Stimulated activated naive B cell treated with anti-CD40 and anti-IgM and Interleukin-4, amounts not matched to agents 10 μg/mL and 1 μg/mL and 100 μg/mL, for 72 hours (primary cell): ENCODE data around the gene UPP1.
"Not testable (repeated sequence)": the region's sequence is repeated elsewhere in the genome, so short reads cannot be mapped to it uniquely, and the experiment has no call there.

Experiments
- ATAC-seq, 2 donors: fragments of 150-1000 bp; cut with Tn5 transposase; replicated peaks; 2 replicates each; pipeline ENCODE4 v1.10.0; 2021; ENCODE audit warnings: moderate library complexity in 1 of 2
- DNase-seq: peaks from one replicate; pipeline ENCODE4 v3.0.0; 2021
- H3K27ac Mint-ChIP-seq: one replicate; pipeline ENCODE4 v1.8.0; 2022; ENCODE audit warnings: mild to moderate bottlenecking, mixed read lengths
- H3K27me3 Mint-ChIP-seq, 2 donors: one replicate each; pipeline ENCODE4 v1.8.0; 2022; ENCODE audit warnings: mixed read lengths in 2 of 2
- H3K36me3 Mint-ChIP-seq, 2 donors: one replicate each; pipeline ENCODE4 v1.8.0; 2022; ENCODE audit warnings: mixed read lengths in 2 of 2, mild to moderate bottlenecking in 1 of 2
- H3K4me1 Mint-ChIP-seq, 2 donors: one replicate each; pipeline ENCODE4 v1.8.0; 2022; ENCODE audit warnings: mixed read lengths in 2 of 2, mild to moderate bottlenecking in 1 of 2
- H3K4me3 Mint-ChIP-seq, 2 donors: one replicate each; pipeline ENCODE4 v1.8.0; 2022; ENCODE audit warnings: mild to moderate bottlenecking in 2 of 2, mixed read lengths in 2 of 2, moderate library complexity in 1 of 2
- H3K9me3 Mint-ChIP-seq, 2 donors: one replicate each; pipeline ENCODE4 v1.8.0; 2022; ENCODE audit warnings: mixed read lengths in 2 of 2, mild to moderate bottlenecking in 1 of 2

UPP1 gene

DNA sequence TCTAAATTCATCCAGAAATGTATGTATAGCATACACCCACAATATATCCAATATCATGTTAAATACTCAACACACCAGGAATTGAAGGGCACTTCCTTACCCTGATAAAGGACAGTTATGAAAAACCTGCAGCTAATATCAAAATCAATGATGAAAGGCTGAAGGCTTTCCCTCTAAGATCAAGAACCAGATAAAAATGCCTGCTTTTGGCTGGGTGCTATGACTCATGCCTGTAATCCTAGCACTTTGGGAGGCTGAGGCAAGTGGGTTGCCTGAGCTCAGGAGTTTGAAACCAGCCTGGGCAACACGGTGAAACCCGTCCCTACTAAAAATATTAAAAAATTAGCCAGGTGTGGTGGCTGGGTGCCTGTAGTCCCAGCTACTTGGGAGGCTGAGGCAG, 21.6 kb upstream of the UPP1 start:
- peaks cover 4 to 6% of the 10 kb centered on the region in 2 donors for H3K9me3 Mint-ChIP-seq
- no peak for ATAC-seq
- no peak overlapping the region for H3K27ac Mint-ChIP-seq
- no peak for DNase-seq
- peaks cover 0 to 3% of the 10 kb centered on the region in 2 donors for H3K36me3 Mint-ChIP-seq
- no peak overlapping the region for H3K4me3 Mint-ChIP-seq
- no peaks in the 10 kb centered on the region for H3K4me1 Mint-ChIP-seq
- peaks cover 23 to 38% of the 10 kb centered on the region in 2 donors for H3K27me3 Mint-ChIP-seq

- DNase-seq (no peak), ATAC-seq (no peak)
- Mint-ChIP-seq H3K4me1 (no peaks in the 10 kb centered on the region), H3K27ac (no peak overlapping the region), H3K9me3 (peaks cover 4% of the 10 kb centered on the region in 2 donors), H3K36me3 (no peaks in the 10 kb centered on the region), H3K4me3 (no peak overlapping the region), H3K27me3 (peaks cover 11 to 39% of the 10 kb centered on the region in 2 donors)
Measured at GRCh38 chr7:48074204-48074654, 14.8 kb upstream of the UPP1 start.

GRCh38 chr7:48077423-48077822, 11.6 kb upstream of the UPP1 start:
- ATAC-seq (no peak), DNase-seq (no peak)
- Mint-ChIP-seq H3K9me3 (no peaks in the 10 kb centered on the region), H3K27me3 (peaks cover 20 to 38% of the 10 kb centered on the region in 2 donors), H3K4me3 (no peak overlapping the region), H3K36me3 (no peaks in the 10 kb centered on the region), H3K27ac (no peak overlapping the region), H3K4me1 (no peaks in the 10 kb centered on the region)

GRCh38 chr7:48078470-48078869, 10.6 kb upstream of the UPP1 start:
- H3K4me3 Mint-ChIP-seq: no peak overlapping the region
- H3K27ac Mint-ChIP-seq: no peak overlapping the region
- no peaks in the 10 kb centered on the region for H3K9me3 Mint-ChIP-seq
- no peaks in the 10 kb centered on the region for H3K36me3 Mint-ChIP-seq
- peaks cover 0 to 2% of the 10 kb centered on the region in 2 donors for H3K4me1 Mint-ChIP-seq
- ATAC-seq: no peak
- H3K27me3 Mint-ChIP-seq: peaks cover 20 to 35% of the 10 kb centered on the region in 2 donors
- no peak for DNase-seq

DNA sequence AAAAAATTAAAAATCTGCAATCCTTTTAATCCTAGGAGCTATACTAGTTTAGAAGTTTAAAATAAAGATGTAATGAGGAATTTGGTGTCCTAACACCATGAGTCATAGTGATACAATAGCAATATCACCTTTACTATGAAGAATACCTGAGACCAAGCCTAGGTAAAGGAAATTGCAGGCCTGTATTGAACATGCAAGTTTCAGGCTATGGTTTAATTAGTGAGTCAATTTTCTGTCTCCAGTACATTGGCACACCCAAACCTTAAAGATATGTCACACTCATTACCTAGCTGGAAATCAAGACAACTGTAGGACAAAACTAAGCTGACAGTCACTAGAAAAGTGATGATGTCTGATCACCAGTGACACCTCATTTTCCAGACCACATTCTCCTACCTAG, 6.7 kb upstream of the UPP1 start:
- peaks cover 27 to 31% of the 10 kb centered on the region in 2 donors for H3K4me1 Mint-ChIP-seq
- H3K4me3 Mint-ChIP-seq, DNase-seq, H3K27ac Mint-ChIP-seq, ATAC-seq, H3K36me3 Mint-ChIP-seq, H3K9me3 Mint-ChIP-seq: not testable (repeated sequence)
- peaks cover 15% of the 10 kb centered on the region in 2 donors for H3K27me3 Mint-ChIP-seq

DNA sequence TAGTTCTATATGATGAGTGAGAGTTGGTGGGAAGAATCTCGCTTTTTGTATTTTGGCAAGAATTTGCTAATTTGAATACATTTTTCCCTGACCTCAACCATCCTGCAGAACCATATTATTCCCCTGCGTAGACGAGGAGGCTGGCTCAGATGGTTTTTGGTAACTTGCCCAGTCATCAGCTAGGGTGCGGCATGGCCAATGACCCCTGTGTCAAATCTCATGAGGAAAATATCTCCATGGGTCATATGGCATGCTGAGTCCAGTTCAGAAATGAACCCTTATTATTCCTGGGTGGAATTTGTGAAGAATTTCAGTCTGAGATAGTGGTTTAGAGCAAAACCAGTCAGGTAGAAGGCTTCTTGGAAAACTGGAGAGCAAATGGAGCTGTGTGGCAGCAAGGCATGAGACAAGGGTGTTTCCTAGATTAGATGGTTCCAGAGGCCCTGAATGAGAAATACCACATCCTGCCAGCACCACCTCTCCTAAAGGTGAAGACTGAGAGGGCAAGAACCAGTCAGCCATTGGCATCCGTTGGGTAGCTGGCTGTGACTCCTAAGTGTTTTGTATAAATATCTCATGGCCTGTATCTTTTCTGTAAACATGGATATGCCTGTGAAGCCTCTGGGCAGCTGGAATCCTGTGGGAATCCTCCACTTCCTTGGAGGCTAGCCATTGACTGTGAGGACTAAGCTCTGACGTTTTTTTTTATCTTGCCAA, 5.8 kb upstream of the UPP1 start:
- Mint-ChIP-seq H3K4me3 (no peak overlapping the region), H3K36me3 (no peaks in the 10 kb centered on the region), H3K27me3 (peaks cover 15% of the 10 kb centered on the region in 2 donors), H3K4me1 (peaks cover 31 to 37% of the 10 kb centered on the region in 2 donors), H3K9me3 (no peaks in the 10 kb centered on the region), H3K27ac (no peak overlapping the region)
- no peak for ATAC-seq
- no peak for DNase-seq

DNA sequence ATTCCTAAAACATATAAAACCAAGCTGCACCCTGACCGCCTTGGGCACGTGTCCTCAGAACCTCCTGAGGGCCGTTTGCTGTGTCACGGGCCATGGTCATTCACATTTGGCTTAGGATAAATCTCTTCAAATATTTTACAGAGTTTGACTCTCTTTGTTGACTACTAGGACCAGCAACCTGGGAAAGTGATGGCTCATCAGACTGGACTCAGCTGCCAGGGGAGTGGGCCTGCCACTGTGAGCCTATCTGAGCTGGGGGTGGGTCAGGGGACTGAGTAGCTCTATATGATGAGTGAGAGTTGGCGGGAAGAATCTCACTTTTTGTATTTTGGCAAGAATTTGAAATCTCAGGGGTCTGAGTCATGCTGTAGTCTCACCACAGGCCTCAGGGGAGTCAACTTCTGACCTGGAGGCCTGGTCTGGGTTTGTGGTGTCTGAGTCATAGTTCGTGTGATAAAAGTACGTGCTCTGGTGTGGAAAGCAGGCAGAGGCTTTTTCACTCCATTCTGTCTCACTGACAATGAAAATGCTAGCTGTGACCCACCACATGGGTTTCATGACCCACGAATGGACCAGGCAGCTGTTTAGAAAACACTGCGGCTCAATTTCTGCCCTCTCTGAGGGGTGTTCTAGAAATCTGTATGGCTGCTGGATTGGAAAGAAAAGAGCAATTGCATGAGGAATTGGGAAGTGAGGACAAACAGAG, 4.2 kb upstream of the UPP1 start:
- H3K36me3 Mint-ChIP-seq: no peaks in the 10 kb centered on the region
- no peaks in the 10 kb centered on the region for H3K9me3 Mint-ChIP-seq
- ATAC-seq (peak; percentile 74 to 77), DNase-seq (peak; percentile 78)
- H3K4me3 Mint-ChIP-seq: peak overlapping the region; percentile 64 to 71
- H3K27ac Mint-ChIP-seq: peak overlapping the region; percentile 94
- peaks cover 1 to 3% of the 10 kb centered on the region in 2 donors for H3K27me3 Mint-ChIP-seq
- H3K4me1 Mint-ChIP-seq: peaks cover 31 to 50% of the 10 kb centered on the region in 2 donors

DNA sequence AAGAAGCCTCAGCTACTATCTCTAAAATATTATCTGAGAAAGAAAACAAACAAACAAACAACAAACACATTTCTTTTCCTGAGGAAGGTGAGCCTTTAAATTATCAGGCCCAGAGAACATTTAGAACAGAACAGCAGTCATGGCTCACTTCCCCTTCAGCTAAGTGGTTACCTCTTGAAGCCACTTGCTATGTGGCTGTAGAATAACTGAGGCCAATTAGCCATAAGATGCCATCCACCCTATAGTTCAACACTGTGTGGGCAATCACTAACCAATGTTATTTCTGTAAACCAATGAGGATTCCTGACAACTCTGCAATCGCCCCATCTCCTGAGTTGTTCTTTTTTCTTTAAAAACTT, 3.7 kb upstream of the UPP1 start:
- H3K9me3 Mint-ChIP-seq: no peaks in the 10 kb centered on the region
- peaks cover 1% of the 10 kb centered on the region in 2 donors for H3K36me3 Mint-ChIP-seq
- ATAC-seq: peak; percentile 18 to 25
- H3K27ac Mint-ChIP-seq: peak overlapping the region; percentile 94
- DNase-seq: no peak
- H3K4me1 Mint-ChIP-seq: peaks cover 31 to 55% of the 10 kb centered on the region in 2 donors
- peaks cover 0 to 2% of the 10 kb centered on the region in 2 donors for H3K27me3 Mint-ChIP-seq
- H3K4me3 Mint-ChIP-seq: peak overlapping the region; percentile 64 to 71

DNA sequence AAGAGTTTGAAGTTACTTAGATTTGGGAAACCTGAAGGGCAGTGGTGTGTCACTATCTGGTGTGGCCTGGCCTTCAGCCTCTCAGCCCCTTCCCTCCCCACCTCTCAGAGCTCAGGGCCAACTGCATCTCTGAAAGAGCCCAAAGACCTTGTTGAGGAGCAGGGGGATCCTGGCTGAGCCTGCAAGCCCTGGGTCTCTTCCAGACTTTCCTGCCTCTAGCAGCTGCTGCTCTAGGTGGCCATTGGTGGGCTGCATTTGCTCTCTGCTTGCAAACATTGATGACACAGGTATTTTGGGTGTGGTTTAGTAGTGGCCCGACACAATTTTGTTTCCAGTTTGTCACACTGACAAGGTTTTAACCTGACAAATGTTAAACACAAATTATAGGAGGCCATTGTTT, 3.1 kb upstream of the UPP1 start:
- DNase-seq: no peak
- Mint-ChIP-seq H3K4me1 (peaks cover 31 to 57% of the 10 kb centered on the region in 2 donors), H3K27me3 (peaks cover 0 to 6% of the 10 kb centered on the region in 2 donors), H3K4me3 (peak overlapping the region in 1 of 2 donors; percentile 28), H3K27ac (peak overlapping the region; percentile 37), H3K9me3 (no peaks in the 10 kb centered on the region), H3K36me3 (peaks cover 2 to 5% of the 10 kb centered on the region in 2 donors)
- no peak for ATAC-seq

DNA sequence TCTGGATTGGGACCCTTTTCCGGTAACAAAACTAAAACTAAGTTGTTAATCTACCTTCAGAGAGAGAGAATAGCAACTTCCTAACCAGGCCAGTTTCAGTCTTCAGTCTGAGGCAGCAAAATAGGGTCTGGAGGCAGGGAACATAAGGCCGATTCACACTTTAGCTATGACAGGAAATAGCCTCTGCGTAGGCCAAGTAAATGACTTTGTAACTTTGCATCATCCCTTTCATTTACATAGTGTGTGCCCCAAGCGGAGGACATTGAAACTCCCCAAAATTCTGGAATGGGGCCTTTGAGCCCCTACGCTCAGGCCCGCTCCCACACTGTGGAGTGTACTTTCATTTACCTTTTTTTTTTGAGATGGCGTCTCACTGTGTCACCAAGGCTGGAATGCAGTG, 1.7 kb upstream of the UPP1 start:
- Mint-ChIP-seq H3K27ac (peak overlapping the region; percentile 20), H3K36me3 (peaks cover 6 to 7% of the 10 kb centered on the region in 2 donors)
- no peak for ATAC-seq

DNA sequence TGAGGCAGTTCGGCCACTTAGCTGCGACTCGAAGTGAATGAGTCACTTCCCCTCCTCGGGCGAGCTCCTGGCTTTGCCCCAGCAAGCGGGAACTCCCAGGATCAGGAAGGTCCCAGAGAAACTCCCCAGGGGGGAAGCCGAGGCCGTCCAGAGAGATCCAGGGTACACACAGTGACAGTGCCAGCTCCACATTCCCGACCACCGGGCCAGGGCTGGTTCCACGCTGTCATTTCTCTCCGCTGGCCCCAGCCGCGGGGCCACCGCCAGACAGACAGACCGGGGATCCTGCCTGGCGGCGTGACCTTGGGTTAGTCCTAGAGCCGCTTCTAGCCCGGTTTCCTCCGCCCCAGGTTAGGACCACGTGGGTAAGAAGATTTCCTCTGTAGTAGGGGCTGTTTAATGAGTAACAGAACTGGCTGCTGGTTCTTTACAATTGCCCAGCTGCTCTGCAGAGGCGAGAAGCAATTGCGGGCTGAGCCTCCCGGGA, 463 bp upstream of the UPP1 start:
- ATAC-seq (peak; percentile 77 to 81), DNase-seq (no peak)
- Mint-ChIP-seq H3K36me3 (peaks cover 10 to 13% of the 10 kb centered on the region in 2 donors), H3K9me3 (no peaks in the 10 kb centered on the region), H3K27me3 (peaks cover 4 to 13% of the 10 kb centered on the region in 2 donors), H3K4me3 (peak overlapping the region; percentile 83 to 92), H3K27ac (peak overlapping the region; percentile 94), H3K4me1 (peaks cover 30 to 57% of the 10 kb centered on the region in 2 donors)

More for the DNA sequence above, 1.7 kb upstream of the UPP1 start:
- Mint-ChIP-seq H3K4me1 (peaks cover 31 to 57% of the 10 kb centered on the region in 2 donors), H3K9me3 (no peaks in the 10 kb centered on the region), H3K27me3 (peaks cover 4 to 13% of the 10 kb centered on the region in 2 donors), H3K4me3 (no peak overlapping the region)
- no peak for DNase-seq

GRCh38 chr7:48090095-48090805, 1.2 kb downstream of the UPP1 start:
- no peaks in the 10 kb centered on the region for H3K9me3 Mint-ChIP-seq
- H3K4me1 Mint-ChIP-seq: peaks cover 21 to 53% of the 10 kb centered on the region in 2 donors
- H3K27me3 Mint-ChIP-seq: peaks cover 4 to 13% of the 10 kb centered on the region in 2 donors
- peaks cover 18 to 21% of the 10 kb centered on the region in 2 donors for H3K36me3 Mint-ChIP-seq
- DNase-seq: no peak
- ATAC-seq: no peak
- H3K27ac Mint-ChIP-seq: no peak overlapping the region
- peak overlapping the region; percentile 83 to 92 for H3K4me3 Mint-ChIP-seq

DNA sequence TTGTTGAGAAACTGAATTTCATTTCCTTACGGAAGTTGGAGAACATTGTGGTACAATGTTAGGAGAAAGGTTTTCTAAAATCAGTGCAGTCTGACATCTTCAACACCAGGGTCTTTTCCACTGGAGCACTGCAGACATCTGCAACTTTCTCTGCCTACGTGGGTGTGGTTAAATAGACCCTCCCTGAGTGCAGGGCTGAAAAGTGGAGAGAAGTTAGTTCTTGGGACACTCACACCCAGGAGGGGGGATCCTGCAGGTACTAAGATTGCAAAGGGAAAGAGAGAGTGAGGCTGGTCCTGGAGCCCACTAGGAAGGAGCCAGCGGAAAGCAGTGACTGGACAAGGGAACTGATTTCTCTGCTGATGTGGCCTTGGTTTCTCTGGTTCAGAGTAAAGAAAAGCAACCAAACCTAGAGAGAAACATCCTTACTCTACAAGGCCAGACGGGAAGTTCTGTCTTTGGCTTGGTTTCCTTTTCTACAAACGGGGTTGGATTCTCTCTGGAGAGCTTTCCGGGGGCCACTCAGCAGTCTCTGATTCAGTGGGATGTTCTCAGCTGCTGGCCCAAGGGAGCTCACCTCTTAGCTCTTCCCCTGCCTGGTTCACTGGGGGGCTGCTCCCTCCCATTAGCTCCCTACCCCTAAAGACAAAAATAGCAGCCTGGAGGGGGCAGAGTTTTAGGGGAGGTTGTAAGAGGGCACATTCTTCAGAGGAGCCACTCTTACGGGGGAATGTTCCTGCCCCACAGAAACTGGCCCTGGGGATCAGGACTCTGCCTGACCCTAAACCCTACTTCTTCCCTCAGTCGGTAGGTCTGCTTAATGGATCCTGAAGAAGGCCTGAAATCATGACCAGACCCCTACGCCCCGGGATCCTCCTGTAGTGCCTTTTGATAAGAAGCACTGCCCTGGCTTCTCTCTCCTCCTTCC, 2.7 kb downstream of the UPP1 start:
- no peak for ATAC-seq
- no peak overlapping the region for H3K4me3 Mint-ChIP-seq
- peaks cover 4 to 13% of the 10 kb centered on the region in 2 donors for H3K27me3 Mint-ChIP-seq
- H3K4me1 Mint-ChIP-seq: peaks cover 14 to 45% of the 10 kb centered on the region in 2 donors
- no peaks in the 10 kb centered on the region for H3K9me3 Mint-ChIP-seq
- peaks cover 25 to 33% of the 10 kb centered on the region in 2 donors for H3K36me3 Mint-ChIP-seq
- DNase-seq: no peak
- H3K27ac Mint-ChIP-seq: no peak overlapping the region
